Body of pancreas (tissue), 4 donors: ENCODE results near the gene TGM4. TPM values are rescaled to one million over a fixed set of nuclear protein-coding genes. Genes with fewer than 3 reads are reported as not detected.

Experiments used
- ATAC-seq: fragments of 150-250 bp; one replicate; pipeline ENCODE4 v1.9.1; 2016
- DNase-seq, 4 donors: peaks; one replicate each; pipeline ENCODE4 v3.0.0-alpha.2; 2019
- H3K27ac ChIP-seq, 4 donors: fragments of 200-600 bp; sonication (generic); 1 replicate in 3 of 4; 2 replicates in 1 of 4; pipeline versions ENCODE4 v1.5.1 to v1.6.1; 2016 to 2019; ENCODE audit warnings: mild to moderate bottlenecking in 1 of 4, mixed read lengths in 1 of 4, moderate library complexity in 1 of 4
- H3K27me3 ChIP-seq, 2 donors: fragments of 200-600 bp; sonication (generic); one replicate each; pipeline ENCODE4 v1.6.0; 2016; ENCODE audit warnings: mild to moderate bottlenecking in 1 of 2
- H3K36me3 ChIP-seq, 2 donors: fragments of 200-600 bp; sonication (generic); replicated peaks in 1 of 2; 2 replicates each; pipeline ENCODE4 v1.5.1; 2016; ENCODE audit warnings: low read depth in 2 of 2; ENCODE audit not compliant: insufficient read depth in 1 of 2
- H3K4me1 ChIP-seq: fragments of 200-600 bp; sonication (generic); one replicate; pipeline ENCODE4 v1.6.0; 2016
- H3K4me3 ChIP-seq, 2 donors: fragments of 200-600 bp; sonication (generic); 1 replicate in 1 of 2; 2 replicates in 1 of 2; pipeline ENCODE4 v1.5.1; 2016 to 2019
- H3K9me3 ChIP-seq, 3 donors: fragments of 200-600 bp; sonication (generic); 1 replicate in 2 of 3; 2 replicates in 1 of 3; pipeline ENCODE4 v1.5.1; 2016
- POLR2A ChIP-seq, 3 donors: fragments of 450-650 bp; IDR thresholded peaks; one replicate each; pipeline ENCODE4 v1.6.1; 2016; ENCODE audit warnings: antibody characterized with exemption in 3 of 3, mild to moderate bottlenecking in 2 of 3
- WGBS, 2 donors: methylation state at CpG; one replicate each; pipeline ENCODE4 v1.1.5; 2017; 5-methylcytosine and 5-hydroxymethylcytosine counted together
- intact Hi-C: fragments of 100-400 bp; cut with DNase I; formaldehyde crosslinking; loops from one replicate; pipeline ENCODE4 v1.15.1; 2023
- total RNA-seq, 2 donors: library from RNA; depleted of rRNA; stranded (reverse); fragments of >200 nt; gene quantifications; one replicate each; pipeline ENCODE4 v1.1.0, GENCODE V29; 2016
- TF ChIP-seq, protein P1 (sequence below), 7 experiments: fragments of 450-650 bp in 4 of 7; fragments of 200-600 bp in 3 of 7; sonication (generic) in 3 of 7; IDR thresholded peaks; one replicate each; pipeline ENCODE4 v1.5.1; 2016 to 2019; ENCODE audit warnings: antibody characterized with exemption in 7 of 7

The TGM4 gene
- total RNA-seq, 2 donors from 2014 or later: not detected

DNA sequence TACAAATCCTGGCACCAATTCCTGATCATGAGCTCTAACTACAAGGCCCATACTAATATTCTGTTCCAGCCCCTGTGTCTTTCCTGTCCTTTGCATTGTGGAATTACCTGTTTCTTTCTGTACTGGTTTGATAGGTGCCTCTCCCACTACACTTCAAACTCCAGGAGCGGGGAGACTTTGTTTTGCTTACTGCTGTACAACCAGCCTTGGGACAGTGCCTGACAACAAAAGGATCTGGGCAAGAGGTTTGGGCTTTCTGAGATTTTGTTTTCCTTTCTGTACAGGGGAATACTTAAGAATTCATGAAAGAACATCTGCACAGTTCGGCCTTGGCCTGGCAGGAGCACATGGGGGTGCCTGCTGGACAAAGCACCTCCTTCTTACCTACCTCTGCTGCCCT lies 56.5 kb downstream of the TGM4 start:
- intact Hi-C loops: no loop called here
- peaks cover 3 to 6% of the 10 kb centered on the region in 2 donors for H3K36me3 ChIP-seq
- no peaks in the 10 kb centered on the region for H3K9me3 ChIP-seq
- DNase-seq (no peak), ATAC-seq (no peak)
- H3K27me3 ChIP-seq: no peaks in the 10 kb centered on the region
- 84 to 100% methylated on average over 2 of the region's 2 CpGs for WGBS, 2 donors
- H3K4me1 ChIP-seq: no peaks in the 10 kb centered on the region
- TF ChIP-seq, protein P1, sequence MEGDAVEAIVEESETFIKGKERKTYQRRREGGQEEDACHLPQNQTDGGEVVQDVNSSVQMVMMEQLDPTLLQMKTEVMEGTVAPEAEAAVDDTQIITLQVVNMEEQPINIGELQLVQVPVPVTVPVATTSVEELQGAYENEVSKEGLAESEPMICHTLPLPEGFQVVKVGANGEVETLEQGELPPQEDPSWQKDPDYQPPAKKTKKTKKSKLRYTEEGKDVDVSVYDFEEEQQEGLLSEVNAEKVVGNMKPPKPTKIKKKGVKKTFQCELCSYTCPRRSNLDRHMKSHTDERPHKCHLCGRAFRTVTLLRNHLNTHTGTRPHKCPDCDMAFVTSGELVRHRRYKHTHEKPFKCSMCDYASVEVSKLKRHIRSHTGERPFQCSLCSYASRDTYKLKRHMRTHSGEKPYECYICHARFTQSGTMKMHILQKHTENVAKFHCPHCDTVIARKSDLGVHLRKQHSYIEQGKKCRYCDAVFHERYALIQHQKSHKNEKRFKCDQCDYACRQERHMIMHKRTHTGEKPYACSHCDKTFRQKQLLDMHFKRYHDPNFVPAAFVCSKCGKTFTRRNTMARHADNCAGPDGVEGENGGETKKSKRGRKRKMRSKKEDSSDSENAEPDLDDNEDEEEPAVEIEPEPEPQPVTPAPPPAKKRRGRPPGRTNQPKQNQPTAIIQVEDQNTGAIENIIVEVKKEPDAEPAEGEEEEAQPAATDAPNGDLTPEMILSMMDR (IDR thresholded peaks at IDR 0.05): no peak
- TF ChIP-seq POLR2A (IDR thresholded peaks at IDR 0.05): no peak
- no peak overlapping the region for H3K27ac ChIP-seq
- no peak overlapping the region for H3K4me3 ChIP-seq

DNA sequence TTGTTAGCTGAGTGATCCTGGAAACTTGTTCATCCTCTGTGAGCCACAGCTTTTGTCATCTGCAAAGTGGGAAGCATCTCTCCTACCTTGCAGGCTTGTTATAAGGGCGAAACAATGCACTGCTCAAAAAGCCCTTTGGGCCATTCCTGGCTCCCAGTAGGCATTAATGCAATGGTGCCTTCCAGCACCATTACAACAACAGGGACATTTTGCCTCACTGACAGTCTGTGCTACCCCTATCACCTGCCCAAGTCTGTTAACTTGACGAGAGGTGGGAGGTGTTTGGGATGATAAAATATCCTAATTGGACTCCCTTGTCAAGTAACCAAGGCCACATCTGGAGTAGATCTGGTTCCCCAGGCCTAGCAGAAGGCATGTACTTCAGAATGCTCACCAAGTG lies 57.4 kb downstream of the TGM4 start:
- intact Hi-C loops: no loop called here
- Histone ChIP-seq H3K4me1 (no peaks in the 10 kb centered on the region), H3K27ac (no peak overlapping the region), H3K36me3 (peaks cover 0 to 6% of the 10 kb centered on the region in 2 donors), H3K9me3 (no peaks in the 10 kb centered on the region), H3K4me3 (no peak overlapping the region), H3K27me3 (no peaks in the 10 kb centered on the region)
- no peak for DNase-seq
- ATAC-seq: no peak
- 61 to 83% methylated on average over 2 of the region's 2 CpGs for WGBS, 2 donors
- TF ChIP-seq, protein P1 (IDR thresholded peaks at IDR 0.05): no peak
- no peak for TF ChIP-seq POLR2A (IDR thresholded peaks at IDR 0.05)

DNA sequence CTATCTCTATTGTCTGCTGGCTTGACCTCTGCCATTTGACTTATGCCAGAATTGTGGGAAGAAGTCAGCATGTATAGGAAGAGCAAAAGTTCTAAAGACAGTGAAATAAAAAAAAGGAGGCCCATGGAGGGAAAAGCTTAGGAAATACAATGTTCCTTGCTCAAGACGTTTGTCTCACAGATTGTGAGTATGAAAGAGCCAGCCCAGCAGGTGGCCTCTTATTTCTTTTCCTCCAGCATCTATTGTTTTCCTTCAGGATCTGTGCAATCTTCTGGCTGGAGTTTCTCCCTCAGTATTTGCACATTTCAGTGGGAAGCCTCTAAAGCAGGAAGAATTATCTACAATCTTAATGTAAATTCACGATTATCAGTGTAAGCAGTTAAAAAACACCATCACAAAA lies 57.9 kb downstream of the TGM4 start:
- WGBS, 2 donors: 58 to 60% methylated on average over 2 of the region's 2 CpGs
- ATAC-seq (no peak), DNase-seq (no peak)
- H3K4me1 ChIP-seq: no peaks in the 10 kb centered on the region
- H3K27me3 ChIP-seq: no peaks in the 10 kb centered on the region
- H3K36me3 ChIP-seq: peaks cover 0 to 6% of the 10 kb centered on the region in 2 donors
- H3K27ac ChIP-seq: no peak overlapping the region
- no peak for TF ChIP-seq POLR2A (IDR thresholded peaks at IDR 0.05)
- TF ChIP-seq, protein P1 (IDR thresholded peaks at IDR 0.05): no peak
- intact Hi-C loops: no loop called here
- H3K4me3 ChIP-seq: no peak overlapping the region
- no peaks in the 10 kb centered on the region for H3K9me3 ChIP-seq

DNA sequence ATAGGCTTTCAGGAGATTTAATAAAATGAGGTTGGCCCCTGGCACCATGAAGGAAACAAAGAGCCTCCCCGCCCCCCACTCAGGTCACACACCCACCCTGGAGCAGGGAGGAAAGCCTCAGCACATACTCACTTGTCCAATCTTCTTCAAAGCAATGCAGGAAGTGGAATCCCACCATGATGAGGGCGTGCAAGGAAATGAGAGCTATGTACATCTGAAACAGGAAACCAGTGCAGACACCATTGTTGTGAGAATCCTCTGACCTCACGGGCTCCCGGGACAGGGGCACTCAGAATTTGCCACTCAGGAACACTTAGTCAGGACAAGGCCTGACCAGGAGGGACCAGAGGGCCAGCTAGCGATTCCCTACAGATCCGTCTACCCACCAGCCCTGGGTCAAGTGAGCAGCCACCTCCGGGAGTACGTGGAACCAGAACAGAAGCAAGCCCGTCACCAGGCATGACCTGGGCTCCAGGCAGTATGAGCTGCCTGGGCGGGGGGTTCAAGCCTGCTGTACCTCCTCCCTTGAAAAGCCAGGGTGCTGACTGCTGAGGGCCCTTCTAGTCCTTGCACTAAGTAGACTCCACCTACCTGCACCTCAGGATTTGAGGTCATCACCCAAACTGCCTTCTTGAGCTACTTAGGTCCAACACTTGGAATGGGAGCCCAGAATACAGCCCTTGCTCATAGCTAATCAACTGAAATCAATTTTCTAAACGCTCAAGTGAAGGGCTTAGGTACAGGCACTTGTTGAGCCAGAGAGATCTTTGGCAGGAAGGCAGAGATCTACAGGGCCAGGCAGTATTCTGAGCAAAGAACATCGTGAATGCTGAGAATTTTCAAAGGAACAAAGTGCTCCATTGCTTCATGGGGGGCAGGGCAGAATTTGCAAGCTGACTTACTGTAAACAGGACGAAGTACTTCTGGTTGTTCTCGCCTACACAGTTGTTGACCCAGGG lies 58.9 kb downstream of the TGM4 start:
- Histone ChIP-seq H3K4me3 (no peak overlapping the region), H3K9me3 (no peaks in the 10 kb centered on the region), H3K36me3 (peaks cover under 1 to 6% of the 10 kb centered on the region in 2 donors), H3K4me1 (no peaks in the 10 kb centered on the region), H3K27me3 (no peaks in the 10 kb centered on the region), H3K27ac (no peak overlapping the region)
- WGBS, 2 donors: 82 to 94% methylated on average over 6 to 13 of the region's 14 CpGs
- DNase-seq (no peak), ATAC-seq (no peak)
- TF ChIP-seq POLR2A (IDR thresholded peaks at IDR 0.05): no peak
- TF ChIP-seq, protein P1 (IDR thresholded peaks at IDR 0.05): no peak
- intact Hi-C loops: no loop called here
